Stimulated activated CD4-positive, alpha-beta T cell treated with anti-CD3 and anti-CD28 coated beads, Interleukin-2, amount 100 ng/mL, for 4 hours (primary cell): Measurements from ENCODE around the gene COL5A3.
"Not testable (repeated sequence)": the region's sequence is repeated elsewhere in the genome, so short reads cannot be mapped to it uniquely, and the experiment has no call there.

Experiments
- DNase-seq: peaks from one replicate; pipeline ENCODE4 v3.0.0-alpha.2; 2020; ENCODE audit warnings: low read depth

Gene COL5A3

DNA sequence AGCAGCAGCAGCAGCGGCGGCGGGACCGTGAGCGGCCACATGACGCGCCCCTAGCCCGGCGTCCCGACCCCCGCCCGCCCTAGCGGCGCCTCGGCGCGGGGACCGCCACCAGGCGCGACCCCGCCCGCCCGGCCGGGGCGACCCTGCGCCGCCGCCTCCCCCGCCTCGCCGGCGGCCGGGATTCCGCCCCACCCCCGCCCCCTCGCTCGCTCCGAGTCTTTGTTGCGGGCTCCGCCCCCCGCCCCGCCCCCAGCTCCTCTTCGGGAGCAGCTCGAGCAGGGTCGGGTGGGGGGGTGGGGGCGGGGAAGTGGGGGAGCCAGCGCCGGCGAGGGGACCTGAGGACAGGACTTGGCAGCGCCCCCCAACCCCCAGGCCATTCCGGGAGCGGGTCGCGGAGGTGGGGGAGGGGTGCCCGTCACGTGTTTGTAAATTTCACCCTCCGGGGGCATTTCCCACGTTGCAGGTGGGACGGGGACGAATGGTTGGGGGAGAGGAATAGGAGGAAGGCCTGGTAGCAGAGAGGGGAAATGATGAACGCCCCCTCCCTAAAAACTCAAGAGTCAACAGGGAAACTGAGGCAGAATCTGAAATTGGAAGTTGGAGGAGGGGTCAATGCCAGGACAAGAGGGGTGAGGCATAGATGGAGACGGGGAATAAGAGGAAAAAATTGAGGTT, 73.8 kb downstream of the COL5A3 start, which contains the start of gene OLFM2:
OLFM2 (minus strand) TSS at position 190 of the 675 bp plus-strand sequence; CDS start at position 41, 149 bp downstream.
- DNase-seq: peak; percentile 30

DNA sequence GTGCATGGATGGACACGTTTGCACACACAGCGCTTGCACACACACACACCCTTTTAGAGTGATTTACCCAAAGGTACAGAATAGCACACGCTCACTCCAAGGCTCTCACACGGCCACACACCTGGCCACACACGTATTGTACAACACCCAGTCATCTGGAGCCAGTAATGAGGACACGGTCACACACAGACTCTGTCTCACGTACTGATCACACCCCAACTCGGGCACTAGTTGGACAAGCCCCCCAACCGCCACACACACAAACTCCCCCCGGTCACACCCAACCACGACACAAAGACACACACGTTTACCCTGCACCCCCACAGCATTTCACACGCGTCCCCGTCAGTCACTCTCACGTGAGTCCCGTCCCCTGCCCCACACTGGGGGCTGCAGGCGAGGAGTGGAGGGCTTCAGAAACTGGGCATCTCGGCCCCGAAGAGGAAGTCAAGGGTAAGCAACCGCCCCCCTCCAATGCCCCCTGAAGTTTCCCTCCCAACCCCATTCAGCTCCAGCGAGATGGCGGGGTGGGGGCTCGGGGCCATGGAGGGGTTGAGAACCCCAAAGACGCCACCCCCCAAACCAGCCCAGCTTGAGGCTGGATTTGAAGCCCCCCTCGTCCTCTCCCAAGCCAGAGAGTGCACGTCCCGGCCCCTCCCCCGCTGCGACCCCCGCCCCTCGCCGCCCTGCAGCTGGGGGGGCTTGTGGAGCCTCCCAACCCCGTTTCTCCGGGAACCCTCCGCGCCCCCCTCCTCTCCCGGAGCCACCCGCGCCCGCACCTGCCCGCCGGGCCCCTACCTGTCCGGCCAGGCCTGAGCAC, 74.6 kb downstream of the COL5A3 start:
- DNase-seq: no peak

DNA sequence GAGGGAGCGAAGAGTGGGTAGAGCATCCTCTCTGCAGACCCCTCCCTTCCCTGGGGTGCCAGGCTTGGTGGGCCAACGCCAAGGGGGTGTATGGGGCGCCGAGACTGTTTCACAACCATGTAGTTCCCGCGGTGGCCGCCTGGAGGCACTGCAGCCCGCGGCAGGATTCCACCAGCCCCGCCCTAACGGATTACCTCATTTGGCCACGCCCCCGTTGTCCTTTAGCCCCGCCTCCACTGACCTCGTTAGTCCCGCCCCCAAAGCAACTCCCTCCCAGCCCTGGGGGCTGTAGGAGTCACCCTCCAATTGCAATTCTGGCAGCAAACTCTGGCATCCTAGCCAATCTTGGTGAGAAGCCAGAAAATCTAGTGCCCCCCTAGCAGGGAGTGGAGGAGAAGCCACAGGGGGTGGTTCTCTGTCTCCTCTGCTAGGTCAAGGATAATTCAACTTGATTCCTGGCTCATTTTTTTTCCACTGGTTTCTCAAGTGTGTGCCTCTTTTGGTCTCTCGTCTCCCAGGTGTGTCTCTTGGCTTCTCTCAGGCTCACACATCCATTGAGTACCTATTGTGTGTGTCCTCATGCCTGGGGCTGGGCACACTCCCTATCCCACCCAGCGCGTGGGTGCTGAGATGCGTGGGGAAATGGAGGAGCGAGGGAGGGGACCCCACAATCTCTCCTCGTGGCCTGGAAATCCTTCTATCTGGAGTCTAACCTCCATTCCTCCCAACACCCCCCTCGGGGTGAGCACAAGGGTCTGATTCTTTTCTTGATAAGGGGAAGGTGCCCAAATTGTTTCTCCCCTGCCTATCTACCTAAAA, 76.0 kb downstream of the COL5A3 start:
- peak; percentile 68 for DNase-seq

DNA sequence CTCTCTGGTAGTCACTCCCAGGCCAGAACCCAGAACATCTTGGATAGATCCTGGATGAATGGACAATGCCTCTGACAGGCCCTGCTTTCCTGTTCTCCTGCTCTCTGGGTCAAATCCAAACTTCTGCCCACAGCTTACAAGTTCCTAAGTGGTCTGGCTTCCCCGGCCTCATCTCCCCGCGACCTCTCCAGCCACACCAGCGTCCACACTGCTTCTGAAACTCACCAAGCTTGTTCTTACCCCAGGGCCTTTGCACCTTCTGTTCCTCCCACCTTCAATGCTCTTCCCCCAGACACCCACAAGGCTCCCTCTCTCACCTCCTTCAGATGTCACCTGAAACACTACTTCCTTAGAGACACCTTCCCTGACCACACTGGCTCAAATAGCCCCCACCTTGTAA, 77.5 kb downstream of the COL5A3 start:
- no peak for DNase-seq

DNA sequence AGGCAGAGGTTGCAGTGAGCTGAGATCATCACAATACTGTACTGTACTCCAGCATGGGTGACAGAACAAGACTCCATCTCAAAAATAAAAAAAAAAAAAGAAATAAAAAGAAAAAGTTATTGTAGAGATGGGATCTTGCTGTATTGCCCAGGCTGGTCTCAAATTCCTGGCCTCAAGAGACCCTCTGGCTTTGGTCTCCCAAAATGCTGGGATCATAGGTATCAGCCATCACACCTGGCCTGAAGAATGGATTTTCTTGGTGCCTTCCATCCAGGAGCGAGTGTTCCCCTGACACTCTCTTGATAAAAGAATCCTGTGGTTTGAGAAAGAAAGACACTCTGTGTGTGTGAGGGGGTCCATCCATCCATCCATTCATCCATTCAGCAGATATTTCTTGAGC, 78.7 kb downstream of the COL5A3 start:
- DNase-seq: no peak

DNA sequence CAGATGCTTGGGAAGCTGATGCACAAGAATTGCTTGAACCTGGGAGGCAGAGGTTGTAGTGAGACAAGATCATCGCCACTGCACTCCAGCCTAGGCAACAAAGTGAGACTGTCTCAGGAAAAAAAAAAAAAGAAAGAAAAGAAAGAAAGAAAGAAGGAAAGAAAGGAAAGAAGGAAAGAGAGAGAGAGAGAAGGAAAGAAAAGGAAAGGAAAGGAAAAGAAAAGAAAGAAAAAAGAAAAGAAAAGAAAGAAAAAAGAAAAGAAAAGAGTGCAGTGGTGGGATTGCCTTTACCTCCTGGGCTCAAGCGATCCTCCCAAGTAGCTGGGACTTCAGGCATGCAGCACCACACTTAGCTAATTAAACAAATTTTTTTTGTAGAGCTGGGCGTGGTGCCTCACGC, 86.9 kb downstream of the COL5A3 start:
- no peak for DNase-seq

DNA sequence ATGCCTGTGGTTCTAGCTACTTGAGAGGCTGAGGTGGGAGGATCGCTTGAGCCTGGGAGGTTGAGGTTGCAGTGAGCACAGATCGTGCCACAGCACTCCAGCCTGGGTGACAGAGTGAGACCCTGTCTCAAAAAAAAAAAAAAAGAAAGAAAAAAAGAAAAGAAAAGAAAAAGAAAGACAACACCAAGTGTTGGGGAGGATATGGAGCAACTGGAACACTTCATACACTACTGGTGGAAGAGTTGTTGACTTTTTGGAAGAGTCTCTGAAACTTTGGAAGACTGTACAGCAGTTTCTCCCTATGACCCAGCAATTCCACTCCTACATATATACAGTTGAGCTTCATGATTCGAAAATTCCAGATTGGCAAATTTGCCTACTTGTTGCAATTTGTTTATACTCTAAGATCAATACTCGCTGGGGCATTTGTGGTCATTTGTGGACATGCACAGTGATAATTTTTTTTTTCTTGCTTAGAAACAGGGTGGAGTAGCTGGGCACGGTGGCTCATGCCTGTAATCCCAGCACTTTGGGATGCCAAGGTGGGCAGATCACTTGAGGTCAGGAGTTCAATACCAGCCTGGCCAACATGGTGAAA, 87.4 kb downstream of the COL5A3 start:
- not testable (repeated sequence) for DNase-seq

DNA sequence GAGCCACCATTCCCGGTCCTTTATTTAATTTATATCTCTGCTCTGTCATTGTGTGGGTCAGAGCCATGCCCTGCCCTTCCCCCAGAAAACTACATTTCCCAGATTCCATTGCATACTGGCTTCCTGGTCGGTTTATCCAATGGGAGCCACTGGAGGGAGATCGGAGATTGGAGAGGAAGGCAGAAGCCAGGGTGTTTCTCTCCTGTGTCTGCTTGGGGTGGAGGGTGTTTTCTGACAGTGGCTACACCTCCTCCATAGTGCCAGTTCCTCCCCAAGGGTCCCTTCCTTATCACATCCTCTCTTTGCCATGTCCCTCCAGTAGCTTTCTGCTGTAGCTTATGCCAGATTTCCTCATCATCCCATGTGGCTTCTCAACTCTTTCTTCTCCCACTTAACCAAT, 93.0 kb downstream of the COL5A3 start:
- DNase-seq: no peak

DNA sequence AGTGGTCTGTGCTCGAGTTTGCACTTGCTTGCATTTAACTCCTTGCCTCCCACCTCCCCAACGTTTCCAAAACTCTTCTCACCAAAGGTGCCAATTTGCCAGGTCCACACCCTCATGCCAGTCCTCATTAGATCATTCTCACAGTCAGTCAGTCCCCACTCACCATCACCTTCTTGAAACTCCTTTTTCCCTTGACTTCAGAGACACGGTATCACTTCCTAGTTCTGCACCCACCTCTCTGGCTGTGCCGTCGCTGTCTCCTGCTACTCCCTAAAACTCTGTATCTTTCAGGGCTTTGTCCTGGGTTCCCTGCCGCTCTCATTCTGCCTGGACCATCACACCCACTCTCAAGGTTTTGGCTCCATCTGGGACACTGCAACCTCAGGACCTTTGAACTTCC, 93.6 kb downstream of the COL5A3 start:
- no peak for DNase-seq

DNA sequence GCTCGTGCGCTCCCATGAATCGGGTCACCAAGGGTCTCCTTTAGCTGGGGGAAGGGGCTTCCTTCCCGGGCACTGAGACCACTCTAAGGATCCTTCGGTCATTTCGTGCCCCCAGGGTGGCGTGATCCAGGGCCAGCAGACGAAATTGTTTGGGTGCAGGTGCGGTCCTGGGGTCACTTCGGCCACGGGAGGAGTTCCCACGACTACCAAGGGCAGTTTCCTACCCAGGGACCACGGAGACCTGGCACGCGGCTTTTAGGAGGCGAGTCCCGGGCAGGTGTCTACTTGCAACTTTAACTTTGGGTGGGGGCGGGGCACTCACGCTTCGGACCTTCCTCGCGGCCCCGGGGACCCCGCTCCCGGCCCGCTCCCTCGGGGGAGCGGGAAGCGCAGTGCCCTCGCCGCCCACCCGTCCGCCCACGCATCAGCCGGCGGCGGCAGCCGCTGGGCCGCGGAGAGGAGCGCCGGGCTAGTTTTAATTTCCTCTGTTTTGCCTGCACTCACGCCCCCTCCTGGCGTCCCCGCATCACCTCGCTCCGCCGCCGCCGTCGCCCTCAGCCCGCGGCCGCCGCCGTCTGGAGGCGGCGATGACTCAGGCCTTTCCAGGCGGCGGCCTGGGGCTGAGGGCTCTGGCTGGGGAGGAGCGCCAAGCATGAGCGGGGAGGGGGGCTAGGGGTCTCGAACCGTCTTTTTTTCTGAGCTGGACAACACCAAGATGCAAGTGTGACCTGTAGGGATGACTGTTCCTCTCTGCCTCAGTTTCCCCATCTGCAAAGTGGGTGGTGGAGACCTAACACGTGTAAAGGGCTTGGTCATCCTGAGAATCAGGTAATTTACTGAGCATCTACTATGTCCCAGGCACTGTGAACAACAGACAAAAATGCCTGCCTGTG, 95.7 kb downstream of the COL5A3 start:
- DNase-seq: peak; percentile 82

DNA sequence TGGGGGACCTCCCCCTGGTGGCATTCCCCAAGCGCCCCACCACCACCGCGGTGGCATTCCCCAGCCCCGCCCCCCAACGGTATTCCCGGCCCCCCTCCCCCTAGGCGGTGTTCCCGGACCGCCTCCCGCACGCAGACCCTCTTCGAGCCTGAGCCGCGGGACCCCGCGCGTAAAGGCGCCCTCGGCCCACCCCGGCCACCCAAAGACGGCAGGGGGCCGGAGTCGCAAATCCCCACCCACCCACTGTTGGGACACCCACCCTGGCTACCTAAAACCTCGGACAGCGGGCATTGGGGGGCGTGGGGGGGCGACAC, 96.3 kb downstream of the COL5A3 start:
- DNase-seq: no peak

DNA sequence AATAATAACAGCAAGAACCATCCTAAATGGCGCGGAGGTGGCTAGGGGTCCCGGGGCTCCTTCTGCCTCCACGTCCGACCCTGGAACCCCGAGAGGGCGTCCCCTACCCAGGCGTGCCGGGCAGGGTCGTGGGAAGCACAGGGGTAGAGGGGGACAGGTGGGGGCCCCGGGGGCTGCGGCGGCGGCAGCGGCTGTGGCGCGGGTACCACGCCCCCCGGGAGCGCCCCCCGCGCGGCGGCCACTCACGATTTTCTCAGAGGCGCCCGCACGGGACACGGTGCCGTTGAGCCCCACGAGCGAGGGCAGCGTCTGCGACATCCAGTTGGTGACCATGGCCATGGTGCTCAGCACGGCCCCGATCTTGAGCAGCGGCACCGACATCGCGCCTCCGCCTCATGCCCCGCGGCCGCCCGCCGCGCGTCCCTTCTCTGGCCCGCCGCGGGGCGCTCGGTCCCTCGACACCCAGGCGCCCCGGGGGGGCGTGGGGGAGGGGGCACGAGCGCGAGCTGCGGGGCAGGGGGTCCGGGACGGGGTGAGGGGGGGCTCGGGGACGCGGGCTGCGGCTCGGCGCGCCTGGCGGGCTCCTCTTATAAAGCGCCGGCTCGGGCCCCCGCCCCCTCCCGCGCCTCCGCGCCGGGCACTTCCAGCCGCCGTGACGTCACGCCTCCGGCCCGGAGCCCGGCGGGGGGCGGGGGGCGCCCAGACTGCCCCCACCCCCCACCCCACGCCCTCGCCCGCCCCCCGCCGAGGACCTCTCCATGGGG, 96.9 kb downstream of the COL5A3 start:
- no peak for DNase-seq

DNA sequence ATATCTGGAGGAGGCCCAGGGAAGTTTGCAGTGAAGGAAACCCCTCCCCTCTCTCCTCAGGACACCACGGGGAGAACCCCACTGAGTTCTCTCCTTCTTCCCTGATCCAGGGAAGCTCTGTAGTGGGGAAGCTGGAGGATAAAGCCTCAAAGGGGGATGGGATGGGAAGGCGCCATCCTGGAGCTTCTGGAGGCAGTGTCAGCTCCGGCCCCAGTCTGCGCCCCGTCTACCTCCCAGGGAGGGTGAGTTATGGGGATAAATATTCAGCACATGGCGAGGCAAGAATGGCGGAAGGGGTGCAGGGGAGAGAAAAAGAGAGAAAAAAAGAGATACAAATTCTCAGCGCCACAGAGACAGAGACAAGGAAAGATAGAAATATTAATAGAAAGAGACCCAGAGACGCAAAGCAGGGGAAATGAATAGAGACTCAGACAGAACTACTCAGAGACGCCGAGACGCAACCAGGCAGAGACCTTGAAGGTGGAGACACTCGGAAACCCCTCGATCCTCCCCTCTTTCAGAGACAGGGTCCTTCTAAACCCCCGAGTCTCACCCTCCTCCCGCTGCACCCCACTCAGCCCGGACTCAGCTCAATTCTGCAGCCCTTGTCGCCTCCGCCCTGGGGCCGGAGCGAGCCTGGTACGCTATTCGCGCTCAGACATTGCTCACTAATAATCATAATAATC, 97.6 kb downstream of the COL5A3 start:
- no peak for DNase-seq

DNA sequence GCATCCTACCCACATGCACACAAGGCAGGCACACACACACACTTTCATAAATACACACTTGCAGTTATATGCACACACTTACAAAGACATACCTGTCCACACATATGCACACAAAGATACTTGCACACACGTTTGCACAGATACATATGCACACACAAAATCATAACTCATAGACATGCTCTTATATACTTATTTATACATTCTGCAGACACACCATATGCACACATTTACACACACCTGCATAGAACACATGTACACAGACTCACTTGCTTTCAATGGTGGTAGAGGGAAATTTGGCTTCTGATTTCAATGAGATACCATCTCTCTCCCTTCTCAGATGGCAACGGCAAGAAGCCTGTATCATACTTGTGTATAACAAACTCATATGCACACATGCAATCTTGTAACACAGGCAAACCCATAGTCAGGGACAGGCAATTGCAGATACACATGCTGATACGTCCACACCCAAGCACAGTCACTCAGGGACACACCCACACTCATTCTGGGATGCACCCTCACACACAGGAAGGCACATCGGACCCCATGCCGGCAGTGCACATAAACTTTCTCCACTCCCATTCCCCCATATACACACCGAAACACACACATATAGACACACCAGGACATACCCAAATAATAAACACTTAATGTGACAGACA, 98.6 kb downstream of the COL5A3 start:
- DNase-seq: no peak

DNA sequence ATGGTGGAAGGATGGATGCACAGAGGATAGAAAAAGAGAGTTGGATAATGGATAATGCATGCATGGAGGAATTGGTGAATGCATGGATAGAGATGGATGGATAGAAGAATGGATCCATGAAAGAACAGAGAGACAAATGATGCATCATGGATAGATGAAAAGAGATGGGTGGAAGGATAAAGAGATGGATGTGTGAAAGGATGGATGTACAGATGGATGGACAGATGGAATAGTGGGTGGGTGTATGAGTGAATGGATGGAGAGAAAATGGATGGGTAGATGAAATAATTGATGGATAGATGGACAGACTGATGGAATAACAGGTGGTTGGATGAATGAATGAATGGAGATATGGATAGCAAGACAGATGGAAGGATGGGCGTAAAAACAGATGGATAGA, 99.7 kb downstream of the COL5A3 start:
- no peak for DNase-seq
